Mesendoderm (in vitro differentiated cells): ENCODE results near the gene VDR.

ENCODE experiments used
- DNase-seq: peaks from one replicate; pipeline ENCODE4 v3.0.0; 2013
- H2AK5ac ChIP-seq: 2 replicates; pipeline ENCODE4 v1.6.1; 2013; ENCODE audit warnings: low read length, inconsistent platforms
- H2BK120ac ChIP-seq: 2 replicates; pipeline ENCODE4 v1.6.1; 2013; ENCODE audit warnings: low read depth, mild to moderate bottlenecking, low read length, moderate library complexity, mixed read lengths
- H2BK15ac ChIP-seq: replicated peaks from 2 replicates; pipeline ENCODE4 v1.6.1; 2013; ENCODE audit warnings: low read depth, mild to moderate bottlenecking, moderate library complexity
- H2BK5ac ChIP-seq: 2 replicates; pipeline ENCODE4 v1.6.1; 2013; ENCODE audit warnings: low read length, inconsistent platforms
- H3K18ac ChIP-seq: 2 replicates; pipeline ENCODE4 v1.6.1; 2013; ENCODE audit warnings: mild to moderate bottlenecking, low read length, mixed read lengths
- H3K23ac ChIP-seq: one replicate; pipeline ENCODE4 v1.6.1; 2013; ENCODE audit warnings: low read length
- H3K27ac ChIP-seq: 2 replicates; pipeline ENCODE4 v1.5.1; 2013; ENCODE audit warnings: low read depth, mild to moderate bottlenecking, inconsistent platforms, low read length, moderate library complexity
- H3K27me3 ChIP-seq: 2 replicates; pipeline ENCODE4 v1.6.1; 2013; ENCODE audit warnings: low read length, control low read depth, mild to moderate bottlenecking, inconsistent platforms; ENCODE audit not compliant: insufficient read depth, poor library complexity
- H3K36me3 ChIP-seq: 2 replicates; pipeline ENCODE4 v1.6.1; 2013; ENCODE audit warnings: low read length, inconsistent platforms; ENCODE audit not compliant: control insufficient read depth, insufficient read depth
- H3K4ac ChIP-seq: one replicate; pipeline ENCODE4 v1.6.1; 2013; ENCODE audit warnings: low read depth, mild to moderate bottlenecking, low read length, moderate library complexity
- H3K4me1 ChIP-seq: 2 replicates; pipeline ENCODE4 v1.6.1; 2013; ENCODE audit warnings: low read depth, low read length, inconsistent platforms; ENCODE audit not compliant: control insufficient read depth
- H3K4me2 ChIP-seq: 2 replicates; pipeline ENCODE4 v1.6.1; 2013; ENCODE audit warnings: low read length
- H3K4me3 ChIP-seq: 2 replicates; pipeline ENCODE4 v1.5.1; 2013; ENCODE audit warnings: mild to moderate bottlenecking, low read length
- H3K56ac ChIP-seq: one replicate; pipeline ENCODE4 v1.6.1; 2013; ENCODE audit warnings: low read length
- H3K79me1 ChIP-seq: 2 replicates; pipeline ENCODE4 v1.6.1; 2013; ENCODE audit warnings: low read length, inconsistent platforms
- H3K79me2 ChIP-seq: 2 replicates; pipeline ENCODE4 v1.6.1; 2013; ENCODE audit warnings: mild to moderate bottlenecking, low read length; ENCODE audit not compliant: control insufficient read depth, insufficient read depth
- H3K9ac ChIP-seq: 2 replicates; pipeline ENCODE4 v1.6.1; 2013; ENCODE audit warnings: low read length, inconsistent platforms
- H4K5ac ChIP-seq: one replicate; pipeline ENCODE4 v1.6.1; 2013; ENCODE audit warnings: low read length
- H4K8ac ChIP-seq: one replicate; pipeline ENCODE4 v1.6.1; 2013; ENCODE audit warnings: low read depth, mild to moderate bottlenecking, control low read depth, low read length, moderate library complexity
- WGBS: extraction: QIAGEN DNeasy Blood & Tissue Kit; methylation state at CpG from one replicate; pipeline ENCODE4 v1.1.7; 2013; ENCODE audit warnings: low lambda C conversion rate, missing lambda C conversion rate; ENCODE audit not compliant: insufficient coverage; ENCODE audit errors: extremely low coverage; 5-methylcytosine and 5-hydroxymethylcytosine counted together

The VDR gene

DNA sequence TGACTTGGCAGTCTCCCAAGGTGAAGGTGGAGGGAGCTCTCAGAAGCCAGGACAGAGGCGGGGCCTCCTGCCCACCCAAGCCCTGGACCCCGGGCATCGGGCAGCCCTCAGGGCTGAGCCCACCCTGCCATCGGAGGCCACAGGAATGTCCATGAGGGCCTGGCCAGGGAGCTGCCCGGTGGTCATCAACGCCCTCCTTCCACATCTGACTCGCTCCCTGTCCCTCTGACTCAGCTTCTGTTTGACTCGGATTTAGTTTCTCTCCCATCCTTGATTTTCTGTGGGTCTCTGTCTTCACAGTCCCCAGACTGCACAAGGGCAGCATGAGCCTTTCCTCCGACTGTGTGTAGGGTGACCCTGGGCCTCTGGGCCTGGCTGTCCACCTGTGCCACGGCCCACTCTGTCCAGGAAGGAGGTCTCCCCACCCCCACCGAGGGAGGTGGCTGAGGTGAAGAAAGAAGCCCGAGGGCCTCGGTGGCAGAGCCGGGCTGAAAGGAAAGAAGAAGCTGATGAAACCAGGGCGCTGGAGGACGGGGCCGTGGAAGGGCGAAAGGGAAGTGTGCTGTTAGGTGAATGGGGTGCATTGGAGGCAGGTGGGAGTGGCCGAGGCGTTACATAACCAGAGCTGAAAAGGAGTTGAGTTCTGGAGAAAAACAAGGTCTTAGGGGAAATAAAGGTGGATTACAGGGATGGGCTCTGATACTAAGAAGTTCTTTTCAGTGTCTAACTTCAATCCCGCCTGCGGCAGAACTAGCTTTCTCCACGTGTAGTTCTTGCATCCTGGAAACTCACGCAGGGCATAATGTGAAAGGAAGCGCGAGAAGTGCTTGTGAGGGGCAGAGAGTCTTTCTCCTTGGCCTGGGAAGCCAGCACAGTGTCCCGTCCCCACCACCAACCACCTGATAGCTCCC is 41.9 kb upstream of the VDR start:
- no peaks in the 10 kb centered on the region for H3K4me1 ChIP-seq
- no peak overlapping the region for H4K5ac ChIP-seq
- H2BK120ac ChIP-seq = no peak overlapping the region
- DNase-seq = no peak
- H3K79me2 ChIP-seq = no peaks in the 10 kb centered on the region
- H3K27me3 ChIP-seq = no peaks in the 10 kb centered on the region
- H3K18ac ChIP-seq = no peak overlapping the region
- H3K27ac ChIP-seq = no peak overlapping the region
- no peak overlapping the region for H3K4me3 ChIP-seq
- WGBS = no CpG with 5 or more reads among the region's 27 CpGs
- no peak overlapping the region for H2BK15ac ChIP-seq
- H3K56ac ChIP-seq = no peak overlapping the region
- no peak overlapping the region for H3K4me2 ChIP-seq
- no peak overlapping the region for H2AK5ac ChIP-seq
- H3K4ac ChIP-seq = no peak overlapping the region
- no peaks in the 10 kb centered on the region for H3K79me1 ChIP-seq
- H3K23ac ChIP-seq = no peak overlapping the region
- no peak overlapping the region for H4K8ac ChIP-seq
- H2BK5ac ChIP-seq = no peak overlapping the region
- no peak overlapping the region for H3K9ac ChIP-seq
- no peaks in the 10 kb centered on the region for H3K36me3 ChIP-seq

DNA sequence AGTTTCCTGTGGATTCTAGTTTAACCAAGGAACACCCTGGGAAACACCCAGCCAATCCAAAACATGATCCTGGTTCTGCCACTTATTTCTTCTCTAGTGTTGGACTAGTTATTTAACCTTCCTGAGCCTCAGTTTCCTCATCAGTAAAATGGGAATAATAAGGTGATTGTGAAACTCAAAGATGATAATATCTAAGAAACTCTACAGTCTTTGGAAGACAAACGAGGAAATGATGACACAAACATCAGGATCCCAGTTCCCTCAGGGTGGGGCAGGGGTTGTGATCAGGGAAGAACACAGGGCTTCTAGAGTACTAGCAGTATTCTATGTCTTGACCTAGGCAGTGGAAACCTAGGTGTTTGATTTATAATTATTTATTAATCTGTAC is 40.5 kb upstream of the VDR start:
- Histone ChIP-seq H3K23ac (no peak overlapping the region), H3K36me3 (no peaks in the 10 kb centered on the region), H3K56ac (no peak overlapping the region), H2AK5ac (no peak overlapping the region), H3K27ac (no peak overlapping the region), H3K79me2 (no peaks in the 10 kb centered on the region), H3K9ac (no peak overlapping the region), H2BK120ac (no peak overlapping the region), H3K4ac (no peak overlapping the region), H4K5ac (no peak overlapping the region), H3K79me1 (no peaks in the 10 kb centered on the region), H3K27me3 (no peaks in the 10 kb centered on the region), H4K8ac (no peak overlapping the region), H3K4me1 (no peaks in the 10 kb centered on the region), H3K4me2 (no peak overlapping the region), H2BK15ac (no peak overlapping the region), H3K18ac (no peak overlapping the region), H2BK5ac (no peak overlapping the region), H3K4me3 (no peak overlapping the region)
- no CpG with 5 or more reads among the region's 1 CpG for WGBS
- DNase-seq = no peak

GRCh38 chr12:47944685-47945340 is 40.0 kb upstream of the VDR start:
- no peak overlapping the region for H4K8ac ChIP-seq
- H3K9ac ChIP-seq = no peak overlapping the region
- no peak overlapping the region for H2BK5ac ChIP-seq
- DNase-seq = no peak
- H3K4me2 ChIP-seq = no peak overlapping the region
- H3K23ac ChIP-seq = no peak overlapping the region
- H2BK120ac ChIP-seq = no peak overlapping the region
- no peak overlapping the region for H3K4me3 ChIP-seq
- no peaks in the 10 kb centered on the region for H3K4me1 ChIP-seq
- H3K79me1 ChIP-seq = no peaks in the 10 kb centered on the region
- H3K18ac ChIP-seq = no peak overlapping the region
- no peak overlapping the region for H2BK15ac ChIP-seq
- H3K36me3 ChIP-seq = no peaks in the 10 kb centered on the region
- no peak overlapping the region for H3K27ac ChIP-seq
- H3K27me3 ChIP-seq = no peaks in the 10 kb centered on the region
- WGBS = no CpG with 5 or more reads among the region's 6 CpGs
- no peaks in the 10 kb centered on the region for H3K79me2 ChIP-seq
- H4K5ac ChIP-seq = no peak overlapping the region
- H3K4ac ChIP-seq = no peak overlapping the region
- H2AK5ac ChIP-seq = no peak overlapping the region
- H3K56ac ChIP-seq = no peak overlapping the region

- Histone ChIP-seq H2BK5ac (no peak overlapping the region), H2BK15ac (no peak overlapping the region), H3K4me1 (no peaks in the 10 kb centered on the region), H3K4me3 (no peak overlapping the region), H4K5ac (no peak overlapping the region), H3K79me2 (no peaks in the 10 kb centered on the region), H3K9ac (no peak overlapping the region), H3K18ac (no peak overlapping the region), H3K4ac (no peak overlapping the region), H2BK120ac (no peak overlapping the region), H3K36me3 (no peaks in the 10 kb centered on the region), H3K23ac (no peak overlapping the region), H3K27me3 (no peaks in the 10 kb centered on the region), H3K4me2 (no peak overlapping the region), H2AK5ac (no peak overlapping the region), H3K27ac (no peak overlapping the region), H3K56ac (no peak overlapping the region), H3K79me1 (no peaks in the 10 kb centered on the region), H4K8ac (no peak overlapping the region)
- no CpG with 5 or more reads among the region's 12 CpGs for WGBS
- no peak for DNase-seq
Observed at GRCh38 chr12:47943623-47944340, 39.0 kb upstream of the VDR start.

GRCh38 chr12:47942614-47943225 is 37.9 kb upstream of the VDR start:
- Histone ChIP-seq H3K27me3 (no peaks in the 10 kb centered on the region), H3K4me3 (no peak overlapping the region), H4K5ac (no peak overlapping the region), H3K36me3 (no peaks in the 10 kb centered on the region), H3K4ac (no peak overlapping the region), H3K4me2 (no peak overlapping the region), H3K18ac (no peak overlapping the region), H2BK120ac (no peak overlapping the region), H3K4me1 (no peaks in the 10 kb centered on the region), H3K56ac (no peak overlapping the region), H4K8ac (no peak overlapping the region), H2BK15ac (no peak overlapping the region), H3K27ac (no peak overlapping the region), H3K79me1 (no peaks in the 10 kb centered on the region), H3K79me2 (no peaks in the 10 kb centered on the region), H3K23ac (no peak overlapping the region), H3K9ac (no peak overlapping the region), H2AK5ac (no peak overlapping the region), H2BK5ac (no peak overlapping the region)
- no peak for DNase-seq
- WGBS = no CpG with 5 or more reads among the region's 31 CpGs
